ENCODE measurements around the gene PNP. TPM values are rescaled to one million over a fixed set of nuclear protein-coding genes. Genes with fewer than 3 reads are reported as not detected.

The PNP gene
- polyA plus RNA-seq, 1 donor from 2014 or later = 12.6 TPM

- no peak overlapping the region for H3K9ac ChIP-seq (ENCODE audit: low read length)
- no peaks in the 10 kb centered on the region for H3F3A ChIP-seq (ENCODE audit: insufficient read depth, low read length, poor library complexity, severe bottlenecking)
- H4K20me1 ChIP-seq (ENCODE audit: insufficient read depth) = no peaks in the 10 kb centered on the region
- no peak overlapping the region for H3K27ac ChIP-seq (ENCODE audit: low read length)
- no peak overlapping the region for H3K4me3 ChIP-seq (ENCODE audit: low read length)
- H3K36me3 ChIP-seq (ENCODE audit: insufficient read depth, low read length) = no peaks in the 10 kb centered on the region
- TF ChIP-seq MXI1 (conservative IDR thresholded peaks at IDR 0.05; ENCODE audit: poor library complexity, severe bottlenecking) = no peak
- no peak for TF ChIP-seq EP300 (conservative IDR thresholded peaks at IDR 0.05; ENCODE audit: poor library complexity, severe bottlenecking)
- no peak for TF ChIP-seq REST (IDR thresholded peaks at IDR 0.05; ENCODE audit: borderline replicate concordance)
- TF ChIP-seq POLR2AphosphoS5 (IDR thresholded peaks at IDR 0.05) = no peak
- TF ChIP-seq SMC3 (conservative IDR thresholded peaks at IDR 0.05; ENCODE audit: poor library complexity) = no peak
- TF ChIP-seq EZH2 (IDR thresholded peaks at IDR 0.05; ENCODE audit: borderline replicate concordance, insufficient read depth, low read length, poor library complexity, severe bottlenecking) = no peak
- TF ChIP-seq TAF1 (IDR thresholded peaks at IDR 0.05; ENCODE audit: low read depth) = no peak
- TF ChIP-seq, protein P1, sequence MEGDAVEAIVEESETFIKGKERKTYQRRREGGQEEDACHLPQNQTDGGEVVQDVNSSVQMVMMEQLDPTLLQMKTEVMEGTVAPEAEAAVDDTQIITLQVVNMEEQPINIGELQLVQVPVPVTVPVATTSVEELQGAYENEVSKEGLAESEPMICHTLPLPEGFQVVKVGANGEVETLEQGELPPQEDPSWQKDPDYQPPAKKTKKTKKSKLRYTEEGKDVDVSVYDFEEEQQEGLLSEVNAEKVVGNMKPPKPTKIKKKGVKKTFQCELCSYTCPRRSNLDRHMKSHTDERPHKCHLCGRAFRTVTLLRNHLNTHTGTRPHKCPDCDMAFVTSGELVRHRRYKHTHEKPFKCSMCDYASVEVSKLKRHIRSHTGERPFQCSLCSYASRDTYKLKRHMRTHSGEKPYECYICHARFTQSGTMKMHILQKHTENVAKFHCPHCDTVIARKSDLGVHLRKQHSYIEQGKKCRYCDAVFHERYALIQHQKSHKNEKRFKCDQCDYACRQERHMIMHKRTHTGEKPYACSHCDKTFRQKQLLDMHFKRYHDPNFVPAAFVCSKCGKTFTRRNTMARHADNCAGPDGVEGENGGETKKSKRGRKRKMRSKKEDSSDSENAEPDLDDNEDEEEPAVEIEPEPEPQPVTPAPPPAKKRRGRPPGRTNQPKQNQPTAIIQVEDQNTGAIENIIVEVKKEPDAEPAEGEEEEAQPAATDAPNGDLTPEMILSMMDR (IDR thresholded peaks at IDR 0.05; ENCODE audit: poor library complexity, severe bottlenecking) = no peak
- TF ChIP-seq RAD21 (conservative IDR thresholded peaks at IDR 0.05) = no peak
- no peaks in the 10 kb centered on the region for H3K79me2 ChIP-seq (replicated peaks; ENCODE audit: insufficient read depth, low read length)
- no peak overlapping the region for H3K4me2 ChIP-seq (ENCODE audit: low read length)
- no peak overlapping the region for H2AFZ ChIP-seq (ENCODE audit: low read depth, low read length)
- H3K9me3 ChIP-seq (ENCODE audit: low read length) = peaks cover 4% of the 10 kb centered on the region
- H3K9me2 ChIP-seq (ENCODE audit: insufficient read depth, low read length) = no peaks in the 10 kb centered on the region
- no peaks in the 10 kb centered on the region for H3K27me3 ChIP-seq (ENCODE audit: insufficient read depth, low read depth, low read length)
Observed at GRCh38 chr14:20438664-20439063, 30.5 kb upstream of the PNP start.

GRCh38 chr14:20440465-20440864 lies 28.7 kb upstream of the PNP start:
- H3K79me2 ChIP-seq (replicated peaks; ENCODE audit: insufficient read depth, low read length) = no peaks in the 10 kb centered on the region
- H3K27me3 ChIP-seq (ENCODE audit: insufficient read depth, low read depth, low read length) = no peaks in the 10 kb centered on the region
- peaks cover 4% of the 10 kb centered on the region for H3K9me3 ChIP-seq (ENCODE audit: low read length)
- no peaks in the 10 kb centered on the region for H3K9me2 ChIP-seq (ENCODE audit: insufficient read depth, low read length)
- no peaks in the 10 kb centered on the region for H3K36me3 ChIP-seq (ENCODE audit: insufficient read depth, low read length)
- no peaks in the 10 kb centered on the region for H4K20me1 ChIP-seq (ENCODE audit: insufficient read depth)
- no peak overlapping the region for H3K4me3 ChIP-seq (ENCODE audit: low read length)
- TF ChIP-seq POLR2AphosphoS5 (IDR thresholded peaks at IDR 0.05) = no peak
- no peaks in the 10 kb centered on the region for H3F3A ChIP-seq (ENCODE audit: insufficient read depth, low read length, poor library complexity, severe bottlenecking)
- H3K9ac ChIP-seq (ENCODE audit: low read length) = no peak overlapping the region
- H3K4me2 ChIP-seq (ENCODE audit: low read length) = no peak overlapping the region
- no peak overlapping the region for H3K27ac ChIP-seq (ENCODE audit: low read length)
- H2AFZ ChIP-seq (ENCODE audit: low read depth, low read length) = no peak overlapping the region

DNA sequence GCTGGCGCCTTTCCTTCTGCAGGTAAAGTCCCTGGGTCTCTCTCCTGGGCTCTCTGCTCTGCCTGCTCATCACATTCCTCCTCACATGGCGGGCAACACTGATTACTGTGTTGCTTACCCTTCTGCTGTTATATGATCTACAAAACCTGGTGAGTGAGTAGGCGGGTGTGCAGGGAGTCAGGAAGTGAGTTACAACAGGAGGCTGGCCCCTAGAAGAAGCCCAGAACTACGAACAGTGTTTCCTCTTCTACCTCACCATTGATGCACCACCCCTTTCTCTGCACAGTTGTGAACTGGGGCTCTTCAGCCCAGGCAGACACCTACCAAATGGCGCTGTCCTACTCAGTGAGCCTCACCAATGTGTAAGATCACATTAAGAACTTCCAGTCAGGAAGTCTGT lies 28.3 kb upstream of the PNP start:
- H3K4me3 ChIP-seq (ENCODE audit: low read length) = no peak overlapping the region
- no peaks in the 10 kb centered on the region for H3K9me2 ChIP-seq (ENCODE audit: insufficient read depth, low read length)
- H3K79me2 ChIP-seq (replicated peaks; ENCODE audit: insufficient read depth, low read length) = no peaks in the 10 kb centered on the region
- H3K9me3 ChIP-seq (ENCODE audit: low read length) = peaks cover 4% of the 10 kb centered on the region
- peaks cover 2% of the 10 kb centered on the region for H3K36me3 ChIP-seq (ENCODE audit: insufficient read depth, low read length)
- TF ChIP-seq POLR2AphosphoS5 (IDR thresholded peaks at IDR 0.05) (no peak), TAF1 (IDR thresholded peaks at IDR 0.05; ENCODE audit: low read depth) (no peak), MXI1 (conservative IDR thresholded peaks at IDR 0.05; ENCODE audit: poor library complexity, severe bottlenecking) (no peak), SMC3 (conservative IDR thresholded peaks at IDR 0.05; ENCODE audit: poor library complexity) (no peak)
- TF ChIP-seq, protein P1 (IDR thresholded peaks at IDR 0.05; ENCODE audit: poor library complexity, severe bottlenecking) = no peak
- H3K27me3 ChIP-seq (ENCODE audit: insufficient read depth, low read depth, low read length) = no peaks in the 10 kb centered on the region
- H4K20me1 ChIP-seq (ENCODE audit: insufficient read depth) = no peaks in the 10 kb centered on the region
- H2AFZ ChIP-seq (ENCODE audit: low read depth, low read length) = no peak overlapping the region
- H3F3A ChIP-seq (ENCODE audit: insufficient read depth, low read length, poor library complexity, severe bottlenecking) = no peaks in the 10 kb centered on the region
- H3K27ac ChIP-seq (ENCODE audit: low read length) = no peak overlapping the region
- no peak overlapping the region for H3K9ac ChIP-seq (ENCODE audit: low read length)
- no peak overlapping the region for H3K4me2 ChIP-seq (ENCODE audit: low read length)

Measured in neural cell (in vitro differentiated cells).